GM18526 (cell line): Measurements from ENCODE around the gene MYO15B.

ENCODE experiments used
- POLR2A ChIP-seq: IDR thresholded peaks from 3 replicates; pipeline ENCODE4 v1.6.1; 2011; ENCODE audit not compliant: insufficient read length; ENCODE audit errors: extremely low read depth

MYO15B gene

DNA sequence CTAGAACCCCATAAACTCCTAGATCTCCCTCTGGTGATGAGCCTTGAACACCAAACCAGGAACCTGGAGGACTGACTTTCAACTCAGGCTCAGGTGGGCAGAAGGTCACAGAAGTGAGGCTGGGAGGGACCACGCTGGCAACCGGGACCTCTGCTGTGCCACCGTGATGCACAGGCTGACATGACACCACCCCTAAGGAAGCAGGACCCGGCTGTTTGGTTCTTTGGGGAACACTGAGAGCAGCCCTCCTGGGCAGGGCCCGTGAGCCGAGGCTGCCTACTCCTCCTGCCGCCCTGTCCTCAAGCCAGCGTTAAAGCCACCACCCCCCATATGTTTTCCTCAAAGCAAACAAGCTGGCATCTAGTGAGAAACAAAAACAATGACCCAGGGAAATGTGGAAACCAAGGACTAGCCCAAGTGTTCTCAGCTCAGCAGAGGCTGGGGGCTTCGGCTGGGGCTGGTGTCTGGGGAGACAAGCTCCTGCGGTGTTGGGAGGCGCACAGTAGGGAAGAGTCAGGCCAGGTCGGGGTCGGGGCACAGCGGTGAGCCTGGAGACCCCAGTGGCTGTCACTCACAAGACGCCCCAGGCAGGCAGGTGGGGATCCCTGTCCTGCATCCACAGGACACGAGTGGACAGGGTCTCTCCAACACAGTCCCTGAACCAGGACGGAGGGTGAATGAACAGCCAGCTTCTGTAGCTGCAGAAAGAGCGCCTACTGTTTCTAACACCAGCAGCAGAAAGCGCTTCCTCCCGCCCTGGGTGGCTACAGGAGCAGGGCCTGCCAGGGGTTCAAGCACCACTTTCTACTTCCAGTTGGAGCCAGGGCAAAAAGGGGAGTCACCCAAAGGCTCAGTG lies 47.4 kb downstream of the MYO15B start:
- TF ChIP-seq POLR2A, result no peak

DNA sequence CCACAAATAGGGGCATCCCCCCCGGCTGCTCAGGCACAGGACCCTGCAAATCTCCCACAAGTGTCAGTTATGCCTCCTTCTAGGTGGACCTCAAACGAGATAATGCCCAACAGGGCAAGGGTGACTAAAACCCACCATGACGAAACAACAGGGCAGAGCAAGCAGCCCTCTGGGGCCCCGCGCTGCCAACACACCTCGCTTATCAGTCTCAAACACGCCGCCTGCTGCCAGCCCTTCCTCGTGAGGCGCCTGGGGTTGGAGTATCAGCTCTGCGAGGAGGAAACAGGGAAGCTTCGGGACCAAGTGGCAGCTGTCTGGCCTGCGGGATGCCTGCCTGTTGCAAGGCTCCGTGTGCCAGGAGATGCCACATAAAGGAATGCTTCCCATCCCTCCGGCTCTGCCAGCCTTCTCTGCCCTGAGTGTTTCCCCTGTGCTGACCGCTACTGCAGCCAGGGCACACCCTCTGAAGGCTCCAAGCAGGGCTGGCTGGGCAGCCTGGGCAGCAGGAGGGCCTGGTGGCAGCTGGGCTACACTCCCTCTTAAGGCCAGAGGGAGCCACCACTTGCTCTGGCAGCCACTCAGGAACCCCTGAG lies 48.1 kb downstream of the MYO15B start:
- no peak for TF ChIP-seq POLR2A

GRCh38 chr17:75636381-75637142 lies 49.0 kb downstream of the MYO15B start:
- no peak for TF ChIP-seq POLR2A

GRCh38 chr17:75637143-75637538 lies 49.5 kb downstream of the MYO15B start:
- no peak for TF ChIP-seq POLR2A

DNA sequence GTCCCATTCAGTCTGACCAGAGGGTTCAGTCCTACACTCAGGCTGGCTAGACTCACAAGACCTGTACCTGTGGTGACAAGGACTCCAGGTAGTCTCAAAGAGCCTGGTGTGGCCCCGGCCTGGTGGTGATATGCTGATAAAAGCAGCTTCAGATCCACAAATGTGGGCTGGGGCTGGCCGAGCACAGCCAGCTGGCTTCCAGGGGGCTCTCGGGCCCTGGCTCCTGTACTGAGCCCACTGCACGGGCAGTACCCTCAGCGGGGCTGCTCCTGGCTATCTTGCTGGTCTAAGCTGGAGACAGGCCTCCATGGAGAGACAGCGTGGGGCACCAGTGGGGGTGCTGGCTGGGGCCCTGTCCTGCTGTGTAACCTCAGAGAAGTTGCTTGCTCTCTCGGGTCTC lies 50.0 kb downstream of the MYO15B start:
- TF ChIP-seq POLR2A, result no peak

DNA sequence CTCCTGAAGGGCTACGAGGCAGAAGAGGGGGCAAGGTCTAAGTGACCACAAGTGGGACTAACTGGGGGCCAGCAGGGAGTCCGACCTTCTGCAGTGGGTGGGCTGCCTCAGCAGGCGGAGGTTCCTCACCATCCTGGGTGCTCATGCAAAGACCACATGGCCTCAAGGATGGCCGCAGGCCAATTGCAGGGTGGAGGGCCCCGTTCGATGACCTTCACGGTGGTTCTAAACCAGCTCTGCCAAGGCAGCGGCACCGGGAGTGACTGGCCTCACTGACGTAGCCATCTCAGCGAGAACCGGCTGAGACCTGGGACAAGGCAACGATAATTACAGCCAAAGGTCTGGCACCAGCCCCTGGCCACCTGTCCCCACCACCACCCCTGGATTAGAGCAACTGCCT lies 51.3 kb downstream of the MYO15B start:
- TF ChIP-seq POLR2A, result no peak

DNA sequence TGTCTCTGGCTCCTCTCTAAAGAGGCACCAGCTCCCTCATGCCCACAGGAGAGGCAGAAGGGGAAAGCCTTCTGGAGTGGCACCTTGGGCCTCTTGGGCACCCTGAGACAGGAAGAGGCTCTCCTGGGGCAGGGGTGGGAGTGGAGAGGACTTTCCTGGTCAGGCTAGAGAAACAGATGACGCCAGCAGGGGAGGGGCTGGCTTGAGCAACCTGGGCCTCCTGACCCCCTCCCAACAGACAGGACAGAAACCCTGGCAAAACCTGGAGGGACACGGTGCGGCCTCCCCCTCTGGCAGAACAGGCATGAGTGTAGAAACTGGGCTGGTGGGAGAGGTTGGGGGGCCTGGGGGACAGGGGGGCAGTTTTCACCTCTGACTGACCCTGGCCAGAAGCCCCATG lies 51.7 kb downstream of the MYO15B start:
- no peak for TF ChIP-seq POLR2A

DNA sequence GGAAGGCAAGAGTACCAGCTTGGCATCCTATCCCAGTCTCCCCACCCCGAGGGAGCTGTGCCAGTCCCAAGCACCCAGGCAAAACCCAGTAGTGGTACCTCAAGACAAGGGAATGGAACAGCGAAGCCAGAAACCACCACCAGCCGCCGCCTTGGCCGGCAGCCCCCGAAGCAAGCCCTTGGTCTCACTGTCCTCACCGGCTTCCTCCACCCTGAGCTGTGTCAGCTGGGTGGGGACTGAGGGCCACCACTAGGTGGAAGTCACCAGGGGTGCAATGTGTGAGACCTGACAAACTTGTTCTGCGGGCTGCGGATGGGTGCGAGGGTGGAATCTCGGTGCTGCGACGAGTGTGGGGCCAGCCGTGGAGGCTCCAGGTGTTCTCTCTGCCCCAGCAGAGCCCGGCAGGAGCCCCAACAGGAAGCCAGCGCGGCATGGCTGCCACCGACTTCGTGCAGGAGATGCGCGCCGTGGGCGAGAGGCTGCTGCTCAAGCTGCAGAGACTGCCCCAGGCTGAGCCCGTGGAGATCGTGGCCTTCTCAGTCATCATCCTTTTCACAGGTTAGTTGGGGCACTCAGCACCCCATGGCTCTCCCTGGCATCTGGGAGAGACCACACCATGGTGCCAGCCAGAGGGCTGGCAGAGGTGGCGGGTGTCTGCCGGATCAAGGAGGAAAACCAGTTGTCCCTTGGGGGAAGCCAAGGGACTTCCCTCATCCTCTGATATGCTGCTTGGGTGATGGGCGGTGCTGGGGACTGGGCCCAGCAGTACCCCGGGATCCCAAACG lies 52.4 kb downstream of the MYO15B start:
- TF ChIP-seq POLR2A, result no peak

DNA sequence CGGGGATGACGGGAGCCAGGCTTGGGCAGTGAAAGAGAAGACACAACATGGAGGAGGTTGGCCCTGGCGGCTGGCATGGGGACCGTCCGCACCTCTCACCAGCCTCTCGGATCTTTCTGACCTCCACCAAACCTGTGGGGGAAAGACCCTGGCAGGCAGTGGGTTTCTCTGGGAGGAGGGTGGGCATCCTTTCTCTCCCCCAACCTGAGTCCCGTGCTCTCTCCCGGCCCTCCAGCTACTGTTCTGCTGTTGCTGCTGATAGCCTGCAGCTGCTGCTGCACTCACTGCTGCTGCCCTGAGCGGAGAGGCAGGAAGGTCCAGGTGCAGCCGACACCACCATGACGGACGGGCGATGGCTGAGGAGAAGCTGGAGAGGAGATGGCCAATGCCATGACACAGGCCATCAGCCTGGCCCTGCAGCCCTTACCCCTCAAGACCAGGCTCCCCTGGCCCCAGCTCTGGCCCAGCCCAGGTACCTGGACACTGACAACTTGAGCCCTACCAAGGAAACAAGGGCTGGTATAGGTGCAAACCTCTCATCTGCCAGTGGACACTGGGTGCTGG lies 53.0 kb downstream of the MYO15B start:
- TF ChIP-seq POLR2A, result no peak

DNA sequence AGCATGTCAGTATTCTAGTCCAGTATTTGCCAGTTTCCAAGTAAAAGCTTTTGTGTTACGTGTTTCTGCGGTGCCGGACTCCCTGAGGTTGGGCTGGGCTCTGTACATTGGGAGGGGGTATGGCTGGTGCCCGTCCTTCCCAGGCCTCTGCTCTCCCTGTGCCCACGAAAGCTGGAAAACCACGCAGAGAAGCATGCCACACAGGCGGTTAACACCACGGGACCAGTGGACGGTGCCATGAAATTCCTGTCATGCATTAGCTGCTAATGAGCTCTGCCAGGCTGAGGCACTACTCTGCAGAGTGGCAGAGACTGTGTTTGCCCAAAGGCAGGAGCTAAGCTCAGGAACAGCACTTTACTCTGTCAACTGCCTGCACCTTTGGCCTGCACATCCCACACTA lies 53.7 kb downstream of the MYO15B start:
- TF ChIP-seq POLR2A, result no peak

GRCh38 chr17:75642182-75642783 lies 54.7 kb downstream of the MYO15B start:
- TF ChIP-seq POLR2A, result no peak

GRCh38 chr17:75642784-75643642 lies 55.4 kb downstream of the MYO15B start:
- no peak for TF ChIP-seq POLR2A

DNA sequence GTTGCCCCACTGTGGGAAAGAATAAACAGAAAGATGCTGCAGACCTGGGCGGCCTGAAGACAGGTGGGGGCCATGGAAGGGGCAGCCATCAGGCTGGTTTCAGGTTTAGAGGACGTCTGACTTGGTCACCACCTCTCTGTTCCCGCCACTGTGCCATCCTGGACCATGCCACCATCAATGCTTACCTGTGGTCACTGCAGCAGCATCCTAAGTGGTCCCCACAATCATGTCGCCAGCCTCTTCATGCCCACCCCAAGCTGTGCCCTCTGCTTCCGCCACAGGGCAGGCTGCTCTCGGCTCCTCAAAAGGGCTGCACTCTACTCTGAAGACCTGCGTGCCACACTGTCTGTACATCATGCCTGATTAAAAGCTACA lies 56.0 kb downstream of the MYO15B start:
- no peak for TF ChIP-seq POLR2A

- TF ChIP-seq POLR2A, result no peak
These were observed 57.9 kb downstream of the MYO15B start for GRCh38 chr17:75645501-75645888.
